ENCODE data around the gene METTL17. TPM values are rescaled to one million over a fixed set of nuclear protein-coding genes. Genes with fewer than 3 reads are reported as not detected.
"Not testable (repeated sequence)": the region's sequence is repeated elsewhere in the genome, so short reads cannot be mapped to it uniquely, and the experiment has no call there.

The METTL17 gene, protein sequence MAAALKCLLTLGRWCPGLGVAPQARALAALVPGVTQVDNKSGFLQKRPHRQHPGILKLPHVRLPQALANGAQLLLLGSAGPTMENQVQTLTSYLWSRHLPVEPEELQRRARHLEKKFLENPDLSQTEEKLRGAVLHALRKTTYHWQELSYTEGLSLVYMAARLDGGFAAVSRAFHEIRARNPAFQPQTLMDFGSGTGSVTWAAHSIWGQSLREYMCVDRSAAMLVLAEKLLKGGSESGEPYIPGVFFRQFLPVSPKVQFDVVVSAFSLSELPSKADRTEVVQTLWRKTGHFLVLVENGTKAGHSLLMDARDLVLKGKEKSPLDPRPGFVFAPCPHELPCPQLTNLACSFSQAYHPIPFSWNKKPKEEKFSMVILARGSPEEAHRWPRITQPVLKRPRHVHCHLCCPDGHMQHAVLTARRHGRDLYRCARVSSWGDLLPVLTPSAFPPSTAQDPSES
- total RNA-seq (2014; rRNA removed; shearing (Covaris generic)): 47.1 and 49.6 TPM in 2 replicates

DNA sequence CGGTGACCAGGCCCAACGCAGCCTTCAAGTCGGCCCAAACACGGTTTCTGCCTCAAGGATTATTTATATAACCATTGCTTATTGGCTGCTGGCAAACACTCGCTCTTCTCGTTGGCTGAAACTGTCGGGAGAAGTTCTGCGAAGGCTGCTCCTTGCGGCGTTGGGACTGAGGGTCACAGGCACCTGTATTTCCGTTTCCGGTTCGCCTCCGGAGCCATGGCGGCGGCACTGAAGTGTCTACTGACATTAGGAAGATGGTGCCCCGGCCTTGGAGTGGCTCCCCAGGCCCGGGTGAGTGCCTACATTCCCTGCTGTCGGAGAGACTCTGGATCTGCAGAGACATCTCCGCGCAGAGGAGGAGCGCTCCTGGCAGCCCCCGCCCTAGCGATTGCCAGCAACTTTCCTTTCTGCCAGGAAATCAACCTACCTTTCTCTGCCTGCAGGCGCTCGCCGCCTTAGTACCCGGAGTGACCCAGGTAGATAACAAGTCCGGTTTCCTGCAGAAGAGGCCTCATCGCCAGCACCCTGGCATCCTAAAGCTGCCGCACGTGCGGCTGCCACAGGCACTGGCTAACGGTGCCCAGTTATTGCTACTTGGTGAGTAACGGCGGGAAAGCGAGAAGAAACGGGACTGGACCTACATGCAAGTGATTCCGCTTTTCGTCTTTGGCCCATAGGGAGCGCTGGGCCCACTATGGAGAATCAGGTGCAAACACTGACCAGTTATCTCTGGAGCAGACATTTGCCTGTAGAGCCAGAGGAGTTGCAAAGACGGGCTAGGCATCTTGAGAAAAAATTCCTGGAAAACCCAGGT lies at the start of gene METTL17:
TSS of gene METTL17 (plus strand) at position 194 of the 814 bp plus-strand sequence. CDS start at position 217, 23 bp downstream.
- DNase-seq (ENCODE audit: low spot score): peak; percentile 87

DNA sequence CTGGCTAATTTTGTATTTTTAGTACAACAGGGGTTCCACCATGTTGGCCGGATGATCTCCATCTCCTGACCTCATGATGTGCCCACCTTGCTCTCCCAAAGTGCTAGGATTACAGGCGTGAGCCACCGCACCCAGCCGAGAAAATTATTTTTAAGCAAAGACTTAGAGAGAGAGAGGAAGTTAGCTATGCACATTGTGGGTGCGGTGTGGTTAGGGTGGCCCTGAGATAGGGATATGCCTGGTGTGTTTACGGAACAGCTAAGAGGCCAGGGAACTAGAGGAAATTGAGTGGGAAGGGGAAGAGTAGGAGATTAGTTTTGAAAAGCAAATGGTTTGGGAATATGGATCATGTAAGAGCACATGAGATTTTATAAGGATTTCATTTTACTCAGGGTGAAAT lies 44.6 kb upstream of the METTL17 start:
- DNase-seq (ENCODE audit: low spot score): not testable (repeated sequence)

DNA sequence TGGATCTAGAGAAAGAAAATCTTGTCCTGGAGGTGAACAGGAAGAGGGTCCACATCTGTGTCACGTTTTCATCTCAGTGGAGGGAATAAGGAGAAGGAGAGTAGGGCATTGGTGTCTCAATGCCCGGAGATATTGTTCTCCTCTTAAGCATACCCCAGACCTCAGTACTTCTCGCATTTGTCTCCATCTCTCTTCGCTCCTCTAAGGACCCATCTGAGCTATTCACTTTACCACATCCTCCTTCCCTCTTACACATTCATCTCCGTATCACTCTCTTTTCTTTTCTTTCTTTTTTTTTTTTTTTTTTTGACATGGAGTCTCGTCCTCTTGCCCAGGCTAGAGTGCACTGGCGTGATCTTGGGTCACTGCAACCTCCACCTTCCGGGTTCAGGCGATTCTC lies 43.1 kb upstream of the METTL17 start:
- DNase-seq (ENCODE audit: low spot score): not testable (repeated sequence)

DNA sequence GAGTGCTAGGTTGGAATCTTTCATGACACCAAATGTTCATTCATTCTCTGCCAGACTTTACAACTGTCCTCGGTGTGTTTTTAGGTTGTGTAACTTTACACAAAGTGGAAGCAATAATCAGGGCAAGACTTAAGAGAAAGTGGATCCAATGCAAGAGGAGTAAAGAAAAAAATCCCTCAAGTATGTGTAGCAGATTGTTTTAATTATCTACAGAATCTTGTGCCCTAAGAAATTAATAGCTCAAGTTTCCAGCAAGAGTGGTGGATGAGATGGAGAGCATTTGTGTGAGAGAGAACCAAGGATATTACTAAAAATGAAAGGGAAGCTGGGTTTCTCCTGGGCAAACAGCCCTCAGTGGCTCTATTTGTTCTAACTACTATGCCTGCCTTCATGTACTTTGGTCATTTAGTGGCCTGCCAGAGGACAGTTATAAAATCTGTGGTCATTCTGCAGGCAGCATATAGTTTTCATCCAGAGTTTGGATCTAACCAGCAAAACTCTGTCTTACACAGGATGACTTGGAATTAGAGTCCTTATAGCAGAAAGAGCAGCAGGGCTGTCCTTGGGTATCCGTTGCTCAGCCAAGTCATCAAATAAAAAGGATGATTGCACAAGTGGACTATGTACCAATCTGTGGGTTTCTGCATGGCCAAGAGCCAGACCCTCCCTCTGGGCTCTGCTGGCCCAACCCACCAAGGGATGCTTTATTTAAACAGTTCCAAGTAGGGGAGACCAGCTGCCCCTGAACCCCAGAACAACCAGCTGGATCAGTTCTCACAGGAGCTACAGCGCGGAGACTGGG lies 34.8 kb upstream of the METTL17 start, which contains the start of gene RNASE2:
TSS of gene RNASE2 (plus strand) at position 752 of the 802 bp plus-strand sequence. CDS start 285 bp downstream, outside the sequence.
- not testable (repeated sequence) for DNase-seq (ENCODE audit: low spot score)

DNA sequence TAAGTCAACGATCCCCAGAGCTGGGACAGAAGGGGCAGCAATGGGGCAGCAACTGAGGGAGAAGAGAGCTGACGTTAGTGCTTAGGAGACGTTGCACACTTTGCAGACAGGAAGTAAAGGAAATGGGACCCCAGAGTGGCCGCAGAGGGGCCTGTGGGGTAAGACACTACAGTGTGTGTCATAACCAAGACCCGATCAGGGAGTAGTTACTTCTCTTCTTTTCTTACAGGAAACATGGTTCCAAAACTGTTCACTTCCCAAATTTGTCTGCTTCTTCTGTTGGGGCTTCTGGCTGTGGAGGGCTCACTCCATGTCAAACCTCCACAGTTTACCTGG lies 34.3 kb upstream of the METTL17 start:
- not testable (repeated sequence) for DNase-seq (ENCODE audit: low spot score)

DNA sequence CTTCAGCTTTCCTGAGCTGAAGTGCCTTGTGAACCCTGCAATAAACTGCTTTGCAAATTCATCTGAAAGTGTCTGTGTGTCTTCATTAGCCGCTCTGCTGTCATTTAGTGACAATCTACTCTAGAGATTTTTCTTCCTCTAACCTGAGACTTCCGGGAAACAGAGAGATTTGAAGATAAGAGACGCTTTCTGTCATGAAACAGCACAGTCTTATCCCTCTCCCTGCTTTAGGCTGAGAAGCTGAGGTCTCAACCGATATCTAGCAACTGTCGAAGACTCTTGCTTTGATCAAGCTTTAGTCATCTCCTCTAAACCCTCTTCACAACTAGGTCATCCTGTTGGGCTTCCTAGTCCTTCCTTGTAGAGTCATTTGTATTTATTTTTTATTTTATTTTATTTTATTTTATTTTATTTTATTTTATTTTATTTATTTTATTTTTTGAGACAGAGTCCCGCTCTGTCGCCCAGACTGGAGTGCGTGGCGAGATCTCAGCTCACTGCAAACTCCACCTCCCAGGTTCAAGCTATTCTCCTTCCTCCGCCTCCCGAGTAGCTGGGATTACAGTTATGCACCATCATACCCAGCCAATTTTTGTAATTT lies 33.3 kb upstream of the METTL17 start:
- no peak for DNase-seq (ENCODE audit: low spot score)

DNA sequence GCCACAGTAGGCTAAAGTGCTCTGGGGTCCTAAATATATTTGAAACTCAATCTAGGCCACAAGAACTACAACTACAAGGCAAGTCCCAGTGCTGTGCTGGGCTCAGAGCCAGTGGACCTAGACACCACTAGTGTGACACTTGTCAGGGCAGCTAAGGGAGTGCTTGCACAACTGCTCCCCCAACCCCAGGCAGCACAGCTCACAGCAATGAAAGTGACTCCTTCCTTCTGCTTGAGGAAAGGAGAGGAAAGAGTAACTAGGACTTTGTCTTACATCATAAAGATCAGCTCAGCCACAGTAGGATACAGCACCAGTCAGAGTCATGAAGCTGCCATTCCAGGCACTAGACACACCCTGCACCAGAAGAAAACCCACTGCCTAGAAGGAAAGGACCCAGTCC lies 30.8 kb upstream of the METTL17 start:
- not testable (repeated sequence) for DNase-seq (ENCODE audit: low spot score)

DNA sequence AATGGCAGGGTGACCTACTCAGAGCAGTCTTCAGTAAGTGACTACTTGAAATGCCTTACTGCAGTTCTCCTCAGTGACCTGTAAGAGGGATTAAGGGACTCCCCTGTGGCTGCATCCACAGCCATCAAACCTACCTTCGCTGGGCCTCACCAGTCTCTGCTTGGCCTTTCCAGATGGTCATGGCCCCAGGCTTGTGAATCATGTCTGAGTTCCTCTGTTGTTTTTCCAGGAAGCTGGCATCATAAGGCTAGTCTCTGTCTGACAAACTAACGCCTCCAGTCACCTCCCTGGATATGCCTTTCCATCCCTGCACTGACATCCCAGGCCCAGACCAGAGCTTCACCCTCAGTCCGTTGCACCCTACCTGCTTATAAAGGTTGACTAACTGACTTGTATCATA lies 20.4 kb upstream of the METTL17 start:
- no peak for DNase-seq (ENCODE audit: low spot score)

DNA sequence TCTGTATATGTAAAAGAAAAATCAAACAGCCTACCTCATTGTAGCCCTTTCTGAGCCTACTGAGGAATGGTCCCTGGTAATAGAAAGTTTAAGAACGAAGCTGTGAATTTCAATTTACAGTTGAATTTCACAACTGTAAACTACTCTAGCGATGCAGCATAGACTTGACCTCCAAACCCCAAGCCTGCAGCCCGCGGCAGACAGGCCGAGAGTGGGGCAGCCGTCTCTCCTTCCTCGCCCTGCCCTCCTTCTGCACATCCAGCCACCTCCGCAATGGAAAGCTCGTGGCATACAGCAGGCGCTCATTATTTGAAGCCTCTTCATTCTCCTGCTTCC lies 19.2 kb upstream of the METTL17 start:
- no peak for DNase-seq (ENCODE audit: low spot score)

DNA sequence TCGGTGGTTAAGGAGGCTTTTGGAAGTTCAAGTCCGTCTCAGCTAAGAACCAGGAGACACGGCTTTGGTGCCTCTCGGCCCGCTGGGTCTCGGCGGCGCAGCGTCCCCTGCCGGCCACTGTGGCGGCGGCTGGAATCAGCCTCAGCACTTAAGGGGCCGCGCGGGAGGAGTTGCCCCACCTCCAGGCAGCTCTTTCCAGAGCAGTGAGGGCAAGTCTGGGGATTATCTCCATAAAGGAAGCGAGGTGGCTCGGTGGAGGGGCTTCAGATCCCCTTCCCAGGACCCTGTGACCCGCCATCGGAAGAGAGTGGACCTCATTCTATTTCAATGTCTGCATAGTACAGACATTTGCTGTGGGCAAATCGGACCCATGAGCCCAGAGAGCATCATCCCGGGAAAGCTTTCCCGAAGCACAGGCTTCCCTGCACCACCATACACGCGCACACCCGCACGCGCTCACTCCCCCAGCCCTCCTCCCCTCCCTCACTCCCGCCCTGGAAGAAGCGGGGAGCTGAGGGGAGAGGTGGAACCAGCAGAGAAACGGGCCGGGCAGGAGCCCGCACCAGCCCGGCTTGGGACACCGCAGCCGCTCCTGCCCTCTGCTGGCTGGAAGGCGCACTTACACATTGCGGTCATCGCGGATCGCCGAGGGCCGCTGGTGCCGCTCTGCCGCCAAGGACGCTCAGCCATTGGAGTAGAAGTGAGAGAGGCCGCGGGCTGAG lies 18.6 kb upstream of the METTL17 start:
- DNase-seq (ENCODE audit: low spot score): peak; percentile 77

DNA sequence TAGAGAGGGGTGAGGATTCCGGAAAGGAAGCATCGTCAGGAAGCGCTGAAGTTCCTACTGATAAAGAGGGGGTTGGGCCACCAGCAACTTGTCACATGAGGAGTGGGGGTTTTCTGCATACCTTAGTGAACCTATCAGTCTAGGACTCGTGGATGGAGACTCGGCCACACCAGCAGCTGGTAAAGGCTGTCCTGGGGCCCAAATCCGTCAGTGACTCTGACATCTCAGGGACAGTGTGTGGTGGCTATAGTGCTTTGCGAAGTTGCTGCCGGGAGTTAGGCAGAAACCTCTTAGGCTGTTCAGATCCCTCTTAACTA lies 18.1 kb upstream of the METTL17 start:
- no peak for DNase-seq (ENCODE audit: low spot score)

DNA sequence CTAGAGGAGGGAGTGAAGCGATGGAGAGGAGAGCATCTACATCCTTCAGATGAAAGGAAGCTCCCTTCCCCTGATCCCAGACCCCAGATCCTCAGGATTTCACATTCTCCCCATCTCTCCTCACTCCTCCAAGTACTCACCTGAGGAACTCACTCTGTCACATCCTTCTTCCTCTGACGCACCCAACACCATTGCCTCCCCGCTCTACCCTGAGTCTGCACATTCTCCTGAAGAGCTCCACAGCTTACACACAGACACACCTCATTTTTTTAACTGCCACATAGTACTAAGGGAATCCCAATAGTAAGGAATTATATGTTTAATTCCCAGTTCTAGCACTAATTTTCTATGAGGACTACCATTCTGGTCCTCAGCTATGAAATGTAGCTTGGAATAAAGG lies 16.3 kb upstream of the METTL17 start:
- no peak for DNase-seq (ENCODE audit: low spot score)

DNA sequence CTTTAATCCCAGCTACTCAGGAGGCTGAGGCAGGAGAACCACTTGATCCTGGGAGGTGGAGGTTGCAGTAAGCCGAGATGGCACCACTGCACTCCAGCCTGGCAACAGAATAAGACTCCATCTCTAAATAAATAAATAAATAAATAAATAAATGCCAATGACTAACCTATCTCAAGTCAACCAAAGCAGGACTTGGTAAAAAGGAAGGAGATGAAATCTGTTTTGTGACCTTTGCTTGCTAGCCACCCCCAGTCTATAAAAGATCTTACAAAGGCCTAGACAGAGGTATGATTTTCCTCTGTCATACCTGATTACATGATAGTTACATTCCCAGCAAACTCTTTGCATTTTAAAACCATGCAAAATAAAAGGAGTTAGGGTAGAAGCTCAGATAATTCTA lies 13.5 kb upstream of the METTL17 start:
- no peak for DNase-seq (ENCODE audit: low spot score)

DNA sequence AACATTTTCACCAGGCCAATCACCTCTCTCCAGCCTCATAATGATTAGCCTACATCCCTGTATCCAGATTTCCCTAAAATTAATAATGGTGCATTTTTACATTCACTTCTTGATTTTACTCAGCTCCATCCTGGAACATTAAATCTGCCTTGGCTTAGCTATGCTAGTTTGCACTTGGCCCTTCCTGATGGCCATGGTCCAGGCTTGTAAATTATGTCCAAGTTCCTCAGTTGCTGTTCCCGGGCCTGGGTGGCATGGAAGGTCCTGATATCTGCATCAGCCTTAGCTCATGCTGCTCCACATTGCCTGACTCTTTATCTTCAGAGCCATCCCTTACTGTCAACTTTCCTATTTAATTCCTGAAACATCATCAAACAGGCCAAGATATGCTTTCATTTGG lies 11.1 kb upstream of the METTL17 start:
- DNase-seq (ENCODE audit: low spot score): no peak

DNA sequence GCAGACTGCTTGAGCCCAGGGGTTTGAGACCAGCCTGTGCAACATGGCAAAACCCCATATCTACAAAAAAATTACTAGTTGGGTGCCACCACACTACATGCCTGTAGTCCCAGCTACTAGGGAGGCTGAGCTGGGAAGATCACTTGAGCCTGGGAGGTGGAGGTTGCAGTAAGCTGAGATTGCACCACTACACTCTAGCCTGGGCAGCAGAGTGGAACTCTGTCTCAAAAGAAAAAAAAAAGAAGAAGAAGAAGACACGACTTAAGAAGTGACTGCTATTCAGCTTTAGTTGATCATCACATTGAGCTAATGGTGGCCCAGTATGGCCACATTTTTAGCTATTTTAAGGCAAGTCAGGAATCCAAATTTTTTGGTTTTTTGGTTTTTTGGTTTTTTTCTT lies 8.9 kb upstream of the METTL17 start:
- no peak for DNase-seq (ENCODE audit: low spot score)

DNA sequence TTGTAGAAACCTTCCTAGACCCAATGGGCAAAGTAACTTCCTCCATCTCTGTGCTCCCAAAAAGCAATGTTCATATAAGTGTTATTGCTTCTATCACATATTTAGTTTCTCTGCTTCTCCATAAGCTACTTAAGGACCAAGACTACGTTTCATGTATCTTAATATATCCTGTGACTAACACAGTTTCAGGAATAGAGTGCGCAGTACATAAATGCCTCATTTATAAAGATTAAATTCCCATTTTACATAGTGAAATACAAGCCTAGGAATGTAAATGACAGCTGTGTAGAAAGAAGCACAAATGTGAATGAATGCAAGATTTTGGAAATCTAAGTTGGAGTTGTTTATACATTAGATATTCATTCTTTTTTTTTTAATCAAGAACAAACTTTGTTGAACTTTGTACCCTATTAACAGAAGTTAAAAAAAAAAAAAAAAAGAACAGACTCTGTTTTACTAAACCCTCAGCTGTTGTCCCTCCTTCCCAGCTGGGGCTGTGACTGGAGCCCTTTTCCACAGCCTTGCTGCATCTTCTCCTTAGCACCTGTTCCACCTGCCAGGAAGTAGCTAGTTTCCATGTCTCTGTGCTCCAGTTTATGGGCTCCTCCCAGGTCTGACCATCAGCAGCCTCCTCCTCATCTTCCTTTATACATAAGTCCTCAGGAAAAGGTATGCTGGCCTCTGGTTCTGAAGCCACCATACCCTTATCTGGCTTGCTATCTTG lies 7.0 kb upstream of the METTL17 start:
- no peak for DNase-seq (ENCODE audit: low spot score)

DNA sequence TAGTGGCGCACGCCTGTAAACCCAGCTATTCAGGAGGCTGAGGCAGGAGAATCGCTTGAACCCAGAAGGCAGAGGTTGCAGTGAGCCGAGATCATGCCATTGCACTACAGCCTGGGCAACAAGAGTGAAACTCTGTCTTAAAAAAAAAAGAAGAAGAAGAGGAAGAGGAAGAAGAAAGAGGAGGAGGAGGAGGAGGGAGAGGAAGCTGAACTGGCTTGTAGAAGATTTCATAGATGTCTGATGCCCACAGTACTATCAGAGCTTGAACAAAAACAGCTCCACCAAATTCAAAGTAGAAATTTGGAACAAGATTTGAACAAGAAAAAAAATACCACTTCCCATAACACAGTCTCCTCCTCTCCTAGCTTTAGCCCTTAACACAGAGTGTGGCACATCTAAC lies 4.1 kb upstream of the METTL17 start:
- DNase-seq (ENCODE audit: low spot score): not testable (repeated sequence)

DNA sequence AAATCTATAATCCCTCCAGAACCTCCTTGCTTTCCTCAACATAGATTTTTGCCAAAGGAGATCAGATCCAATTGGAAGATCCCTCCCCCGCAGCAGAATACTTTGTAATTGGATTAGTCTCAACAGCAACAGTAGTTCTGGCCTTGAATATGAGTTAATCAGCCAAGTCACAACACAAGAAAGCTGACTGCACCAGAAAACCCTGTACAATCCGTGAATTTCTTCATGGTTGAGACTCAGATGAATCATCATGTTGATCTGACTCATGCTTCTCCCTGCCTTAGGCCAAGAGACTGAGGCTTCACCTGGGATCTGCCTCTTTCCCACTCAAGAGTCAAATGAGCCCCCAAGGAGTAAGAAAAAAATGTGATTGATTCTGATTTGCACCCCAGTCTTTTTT lies 3.0 kb upstream of the METTL17 start:
- DNase-seq (ENCODE audit: low spot score): no peak

DNA sequence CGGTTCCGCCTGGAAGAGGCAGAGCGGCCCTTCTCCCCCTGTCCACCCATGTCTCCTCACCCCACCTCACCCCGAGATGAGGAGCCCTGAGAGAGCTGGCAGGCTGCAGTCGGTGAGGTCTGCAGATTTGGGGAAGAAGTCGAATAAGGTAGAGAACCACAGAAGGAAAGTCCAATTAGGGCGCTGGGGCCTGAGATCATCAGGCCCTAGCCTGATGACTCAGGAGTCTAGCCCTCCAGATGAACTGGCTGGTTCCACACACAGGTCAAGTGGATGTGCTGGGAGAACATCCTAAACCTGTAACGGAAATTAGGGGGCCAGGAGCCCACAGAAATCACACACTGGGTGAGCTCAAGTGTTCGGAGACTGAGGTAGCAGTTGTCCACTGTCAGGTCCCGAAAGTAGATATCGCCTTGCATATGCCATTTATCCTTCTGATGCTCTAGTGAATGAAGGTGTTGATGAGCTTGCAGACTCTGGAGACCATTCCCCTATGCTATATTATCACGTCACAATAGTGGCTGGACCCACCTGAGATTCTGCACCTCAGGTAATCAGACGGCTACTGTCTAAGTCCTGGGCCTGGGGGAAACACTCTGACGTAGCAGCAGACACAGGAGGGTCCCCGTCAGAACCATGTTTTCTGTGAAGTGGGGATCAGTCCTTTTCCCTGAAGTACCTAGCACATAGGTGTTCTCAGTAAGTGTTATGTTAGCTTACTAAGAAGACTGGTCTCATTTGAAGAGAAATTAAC lies 886 bp upstream of the METTL17 start:
- no peak for DNase-seq (ENCODE audit: low spot score)

DNA sequence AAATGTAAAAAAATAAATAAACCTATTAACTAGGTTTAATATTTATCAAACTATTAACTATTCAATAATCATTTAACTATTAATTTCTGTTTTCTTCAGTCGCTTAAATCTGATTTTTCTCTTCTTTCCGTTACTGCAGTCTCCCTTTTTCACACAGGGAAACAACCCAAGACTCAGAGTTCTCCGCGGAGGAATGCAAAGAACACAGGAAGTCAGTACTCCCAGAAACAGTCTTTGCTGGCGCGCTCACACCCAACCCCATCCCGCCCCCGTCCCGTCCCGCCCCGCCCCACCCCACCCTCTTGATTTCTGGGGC lies 351 bp upstream of the METTL17 start:
- DNase-seq (ENCODE audit: low spot score): no peak
